ENCODE measurements around the gene HNRNPA1.
"Not testable (repeated sequence)": the region's sequence is repeated elsewhere in the genome, so short reads cannot be mapped to it uniquely, and the experiment has no call there.

DNA sequence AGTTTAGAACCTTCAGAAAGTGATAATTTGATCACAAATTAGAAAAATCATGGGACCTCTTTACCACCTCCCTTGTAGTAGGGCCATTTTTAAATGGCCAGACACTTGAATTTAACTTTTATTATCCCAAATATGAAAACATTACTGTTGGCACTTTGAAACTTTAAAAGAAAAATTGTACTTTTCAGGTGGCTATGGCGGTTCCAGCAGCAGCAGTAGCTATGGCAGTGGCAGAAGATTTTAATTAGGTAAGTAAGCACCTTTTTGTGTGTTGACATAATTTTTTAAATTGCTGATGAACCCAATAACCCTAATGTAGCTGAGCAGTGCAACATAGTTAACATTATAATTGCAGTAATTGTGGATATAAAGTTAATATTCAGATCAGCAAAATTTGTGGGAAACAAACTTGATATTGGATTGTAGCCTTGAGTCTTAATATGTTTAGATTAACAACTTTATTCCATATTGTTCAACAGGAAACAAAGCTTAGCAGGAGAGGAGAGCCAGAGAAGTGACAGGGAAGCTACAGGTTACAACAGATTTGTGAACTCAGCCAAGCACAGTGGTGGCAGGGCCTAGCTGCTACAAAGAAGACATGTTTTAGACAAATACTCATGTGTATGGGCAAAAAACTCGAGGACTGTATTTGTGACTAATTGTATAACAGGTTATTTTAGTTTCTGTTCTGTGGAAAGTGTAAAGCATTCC, 3.7 kb downstream of the HNRNPA1 start:
- TF ChIP-seq, protein P1, sequence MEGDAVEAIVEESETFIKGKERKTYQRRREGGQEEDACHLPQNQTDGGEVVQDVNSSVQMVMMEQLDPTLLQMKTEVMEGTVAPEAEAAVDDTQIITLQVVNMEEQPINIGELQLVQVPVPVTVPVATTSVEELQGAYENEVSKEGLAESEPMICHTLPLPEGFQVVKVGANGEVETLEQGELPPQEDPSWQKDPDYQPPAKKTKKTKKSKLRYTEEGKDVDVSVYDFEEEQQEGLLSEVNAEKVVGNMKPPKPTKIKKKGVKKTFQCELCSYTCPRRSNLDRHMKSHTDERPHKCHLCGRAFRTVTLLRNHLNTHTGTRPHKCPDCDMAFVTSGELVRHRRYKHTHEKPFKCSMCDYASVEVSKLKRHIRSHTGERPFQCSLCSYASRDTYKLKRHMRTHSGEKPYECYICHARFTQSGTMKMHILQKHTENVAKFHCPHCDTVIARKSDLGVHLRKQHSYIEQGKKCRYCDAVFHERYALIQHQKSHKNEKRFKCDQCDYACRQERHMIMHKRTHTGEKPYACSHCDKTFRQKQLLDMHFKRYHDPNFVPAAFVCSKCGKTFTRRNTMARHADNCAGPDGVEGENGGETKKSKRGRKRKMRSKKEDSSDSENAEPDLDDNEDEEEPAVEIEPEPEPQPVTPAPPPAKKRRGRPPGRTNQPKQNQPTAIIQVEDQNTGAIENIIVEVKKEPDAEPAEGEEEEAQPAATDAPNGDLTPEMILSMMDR (IDR thresholded peaks at IDR 0.05; ENCODE audit: insufficient read depth, low read length): not testable (repeated sequence)
- TF ChIP-seq POLR2AphosphoS5 (IDR thresholded peaks at IDR 0.05; ENCODE audit: low read depth); GABPA (IDR thresholded peaks at IDR 0.05; ENCODE audit: low read depth); SPI1 (IDR thresholded peaks at IDR 0.05; ENCODE audit: borderline replicate concordance, low read depth): not testable (repeated sequence)
- TF ChIP-seq, protein P2, sequence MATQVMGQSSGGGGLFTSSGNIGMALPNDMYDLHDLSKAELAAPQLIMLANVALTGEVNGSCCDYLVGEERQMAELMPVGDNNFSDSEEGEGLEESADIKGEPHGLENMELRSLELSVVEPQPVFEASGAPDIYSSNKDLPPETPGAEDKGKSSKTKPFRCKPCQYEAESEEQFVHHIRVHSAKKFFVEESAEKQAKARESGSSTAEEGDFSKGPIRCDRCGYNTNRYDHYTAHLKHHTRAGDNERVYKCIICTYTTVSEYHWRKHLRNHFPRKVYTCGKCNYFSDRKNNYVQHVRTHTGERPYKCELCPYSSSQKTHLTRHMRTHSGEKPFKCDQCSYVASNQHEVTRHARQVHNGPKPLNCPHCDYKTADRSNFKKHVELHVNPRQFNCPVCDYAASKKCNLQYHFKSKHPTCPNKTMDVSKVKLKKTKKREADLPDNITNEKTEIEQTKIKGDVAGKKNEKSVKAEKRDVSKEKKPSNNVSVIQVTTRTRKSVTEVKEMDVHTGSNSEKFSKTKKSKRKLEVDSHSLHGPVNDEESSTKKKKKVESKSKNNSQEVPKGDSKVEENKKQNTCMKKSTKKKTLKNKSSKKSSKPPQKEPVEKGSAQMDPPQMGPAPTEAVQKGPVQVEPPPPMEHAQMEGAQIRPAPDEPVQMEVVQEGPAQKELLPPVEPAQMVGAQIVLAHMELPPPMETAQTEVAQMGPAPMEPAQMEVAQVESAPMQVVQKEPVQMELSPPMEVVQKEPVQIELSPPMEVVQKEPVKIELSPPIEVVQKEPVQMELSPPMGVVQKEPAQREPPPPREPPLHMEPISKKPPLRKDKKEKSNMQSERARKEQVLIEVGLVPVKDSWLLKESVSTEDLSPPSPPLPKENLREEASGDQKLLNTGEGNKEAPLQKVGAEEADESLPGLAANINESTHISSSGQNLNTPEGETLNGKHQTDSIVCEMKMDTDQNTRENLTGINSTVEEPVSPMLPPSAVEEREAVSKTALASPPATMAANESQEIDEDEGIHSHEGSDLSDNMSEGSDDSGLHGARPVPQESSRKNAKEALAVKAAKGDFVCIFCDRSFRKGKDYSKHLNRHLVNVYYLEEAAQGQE (IDR thresholded peaks at IDR 0.05; ENCODE audit: insufficient replicate concordance, low read depth): not testable (repeated sequence)

Measured in HL-60 (cell line).